ENCODE measurements around the gene LMF1. TPM values are rescaled to one million over a fixed set of nuclear protein-coding genes. Genes with fewer than 3 reads are reported as not detected.

The LMF1 gene
- total and polyA plus RNA-seq, 2 of the 8 experiments (the other 6 are each of a cell fraction or from before 2014, with no cell fraction given), result 3.5 to 9.1 TPM

DNA sequence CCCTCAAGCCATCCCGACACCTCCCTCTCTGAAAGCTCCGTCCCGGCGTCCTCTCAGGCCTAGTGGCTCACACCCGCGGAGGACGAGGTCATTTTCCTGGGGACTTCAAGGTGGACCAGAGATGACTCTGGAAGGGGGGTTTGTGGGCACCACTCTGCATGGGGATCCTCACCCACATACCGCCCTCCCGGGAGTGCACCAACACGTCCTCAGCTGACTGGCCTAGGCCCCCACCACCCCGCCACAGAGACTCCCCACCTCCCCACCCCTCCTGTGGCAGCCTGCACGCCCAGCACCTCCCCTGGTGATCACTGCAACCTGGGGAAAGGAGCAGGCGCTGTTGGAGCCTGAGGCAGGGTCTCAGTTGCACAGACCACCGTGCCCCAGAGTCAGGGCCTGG, 8.4 kb upstream of the LMF1 start (continued):
- no peak for TF ChIP-seq POU5F1 (IDR thresholded peaks at IDR 0.05; ENCODE audit: low read depth, low read length)
- TF ChIP-seq TAF1 (IDR thresholded peaks at IDR 0.05; ENCODE audit: low read depth, low read length), result no peak

Measured in H1 (cell line).